Activated T-helper 1 cell treated with anti-CD3 and anti-CD28 coated beads, Interleukin-12 subunit alpha, Interleukin-12 subunit beta, Interleukin-2, Interleukin-4 antibody, amounts not matched to agents 30 ng/mL and 10 ng/mL and 1 ng/mL, durations not matched to agents 14 hours and 24 hours and 36 hours (primary cell): Measurements from ENCODE around the gene STEAP4. TPM values are rescaled to one million over a fixed set of nuclear protein-coding genes. Genes with fewer than 3 reads are reported as not detected.
"Not testable (repeated sequence)": the region's sequence is repeated elsewhere in the genome, so short reads cannot be mapped to it uniquely, and the experiment has no call there.

Experiments used
- DNase-seq: peaks from one replicate; pipeline ENCODE4 v3.0.0; 2021; ENCODE audit warnings: low spot score
- H3K27ac Mint-ChIP-seq: one replicate; pipeline ENCODE4 v1.8.0; 2021; ENCODE audit warnings: mild to moderate bottlenecking, mixed read lengths
- H3K27me3 Mint-ChIP-seq: one replicate; pipeline ENCODE4 v1.8.0; 2022; ENCODE audit warnings: mild to moderate bottlenecking, moderate library complexity, mixed read lengths; ENCODE audit not compliant: insufficient read depth
- H3K36me3 Mint-ChIP-seq: one replicate; pipeline ENCODE4 v1.8.0; 2021; ENCODE audit warnings: low read depth, mixed read lengths
- H3K4me1 Mint-ChIP-seq: one replicate; pipeline ENCODE4 v1.8.0; 2021; ENCODE audit warnings: low read depth, mixed read lengths
- H3K4me3 Mint-ChIP-seq: one replicate; pipeline ENCODE4 v1.8.0; 2021; ENCODE audit warnings: mild to moderate bottlenecking, moderate library complexity, mixed read lengths
- H3K9me3 Mint-ChIP-seq: one replicate; pipeline ENCODE4 v1.8.0; 2021; ENCODE audit warnings: mixed read lengths
- intact Hi-C: fragments of 100-400 bp; cut with micrococcal nuclease; formaldehyde crosslinking; loops from one replicate; pipeline ENCODE4 v1.15.1; 2024
- total RNA-seq: library from RNA; stranded (reverse); gene quantifications from 2 replicates; pipeline ENCODE4 v1.2.3, GENCODE V29; 2022

Gene STEAP4
- total RNA-seq, 1 donor from 2014 or later = 0.99 TPM

DNA sequence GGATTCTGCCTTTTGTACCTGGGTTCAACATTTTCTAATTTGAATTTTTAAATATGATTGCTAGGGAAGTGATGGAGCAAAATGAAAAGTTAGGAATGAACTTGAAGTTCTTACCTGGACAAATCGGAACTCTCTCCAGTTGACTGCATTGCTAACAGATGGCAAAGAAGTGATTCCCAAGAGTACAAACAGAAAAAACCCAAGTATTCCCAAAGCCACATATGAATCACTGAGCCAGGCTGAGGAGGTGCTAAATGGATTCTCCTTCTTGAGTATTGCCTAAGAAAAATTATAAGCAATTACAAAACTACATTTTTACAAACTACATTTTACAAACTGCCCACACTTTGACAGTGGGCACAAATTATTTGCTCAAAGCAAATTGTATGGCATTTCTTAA, 25.9 kb downstream of the STEAP4 start:
- Mint-ChIP-seq H3K9me3 (no peaks in the 10 kb centered on the region), H3K4me3 (no peak overlapping the region), H3K36me3 (no peaks in the 10 kb centered on the region), H3K27ac (no peak overlapping the region), H3K4me1 (no peaks in the 10 kb centered on the region), H3K27me3 (no peaks in the 10 kb centered on the region)
- DNase-seq = no peak
- intact Hi-C loops = no loop called here

DNA sequence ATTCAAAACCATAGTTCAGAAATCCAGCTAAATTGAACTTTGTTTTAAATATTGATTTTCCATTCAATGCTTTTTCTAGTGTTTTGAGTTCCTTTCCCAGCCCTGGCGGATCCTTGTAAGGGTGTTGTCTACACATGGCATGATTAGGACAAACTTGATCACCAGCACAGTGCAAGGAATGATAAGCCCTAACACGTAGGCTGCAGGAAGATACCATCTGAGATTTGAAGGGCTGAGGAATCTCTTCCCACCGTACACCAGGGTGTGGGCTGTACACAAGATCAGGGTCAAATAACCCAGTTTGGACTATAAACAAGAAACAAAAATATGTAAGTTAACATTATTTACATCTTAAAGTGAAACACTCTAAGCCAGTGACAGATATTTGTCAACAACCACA, 27.4 kb downstream of the STEAP4 start:
- no peak for DNase-seq
- no peaks in the 10 kb centered on the region for H3K27me3 Mint-ChIP-seq
- no peak overlapping the region for H3K27ac Mint-ChIP-seq
- no peaks in the 10 kb centered on the region for H3K9me3 Mint-ChIP-seq
- no peaks in the 10 kb centered on the region for H3K36me3 Mint-ChIP-seq
- no peak overlapping the region for H3K4me3 Mint-ChIP-seq
- no peaks in the 10 kb centered on the region for H3K4me1 Mint-ChIP-seq
- intact Hi-C loops = no loop called here

DNA sequence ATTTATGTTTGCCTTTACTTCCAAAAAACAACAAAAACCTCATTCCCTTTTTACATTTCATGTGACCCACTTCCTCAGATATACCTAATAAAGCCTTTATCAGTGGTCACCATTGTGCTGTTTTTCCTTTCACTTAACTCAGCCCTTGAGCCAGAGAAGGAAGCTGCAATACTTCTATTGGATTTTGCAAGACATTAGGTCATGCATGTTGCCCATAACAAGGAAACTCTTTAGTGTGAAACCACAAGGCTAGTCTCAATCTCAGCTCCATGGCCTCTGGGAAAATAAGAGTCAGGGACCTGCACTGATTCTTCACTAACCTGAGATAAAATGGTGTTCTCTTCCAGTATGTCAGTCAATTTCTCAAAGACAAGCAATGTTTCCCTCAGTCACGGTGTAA, 27.8 kb downstream of the STEAP4 start:
- no peaks in the 10 kb centered on the region for H3K9me3 Mint-ChIP-seq
- H3K4me1 Mint-ChIP-seq = no peaks in the 10 kb centered on the region
- H3K36me3 Mint-ChIP-seq = no peaks in the 10 kb centered on the region
- intact Hi-C loops = no loop called here
- H3K4me3 Mint-ChIP-seq = no peak overlapping the region
- no peaks in the 10 kb centered on the region for H3K27me3 Mint-ChIP-seq
- no peak overlapping the region for H3K27ac Mint-ChIP-seq
- no peak for DNase-seq

DNA sequence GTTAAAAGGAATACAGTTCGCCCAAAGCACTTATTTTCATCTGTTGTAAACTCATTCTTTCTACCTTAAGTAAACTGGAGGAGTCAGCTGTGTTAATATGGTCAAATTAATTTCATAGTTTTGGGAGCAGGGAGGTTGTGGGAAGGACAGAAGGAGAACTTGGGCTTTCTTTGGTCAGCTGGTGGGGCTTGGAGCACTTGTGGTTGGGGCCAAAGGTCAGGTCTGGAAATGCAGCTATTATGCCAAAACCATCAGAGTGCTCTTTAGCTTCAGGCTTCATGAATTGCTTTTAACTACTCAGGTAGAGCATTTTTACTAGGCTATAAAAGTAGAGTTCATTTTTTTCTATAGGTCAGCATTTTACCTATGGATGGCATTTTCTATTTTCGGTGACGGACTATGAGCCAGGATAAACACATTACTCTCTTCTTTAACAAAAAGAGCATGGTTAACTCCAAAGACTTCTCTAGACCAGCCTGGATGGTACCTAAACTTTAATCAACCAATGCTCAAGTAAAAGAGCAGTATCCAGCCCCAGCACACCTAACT, 30.0 kb downstream of the STEAP4 start:
- Mint-ChIP-seq H3K27me3 (no peaks in the 10 kb centered on the region), H3K4me1 (no peaks in the 10 kb centered on the region), H3K36me3 (no peaks in the 10 kb centered on the region), H3K4me3 (no peak overlapping the region), H3K9me3 (no peaks in the 10 kb centered on the region), H3K27ac (no peak overlapping the region)
- DNase-seq = no peak
- intact Hi-C loops = no loop called here

DNA sequence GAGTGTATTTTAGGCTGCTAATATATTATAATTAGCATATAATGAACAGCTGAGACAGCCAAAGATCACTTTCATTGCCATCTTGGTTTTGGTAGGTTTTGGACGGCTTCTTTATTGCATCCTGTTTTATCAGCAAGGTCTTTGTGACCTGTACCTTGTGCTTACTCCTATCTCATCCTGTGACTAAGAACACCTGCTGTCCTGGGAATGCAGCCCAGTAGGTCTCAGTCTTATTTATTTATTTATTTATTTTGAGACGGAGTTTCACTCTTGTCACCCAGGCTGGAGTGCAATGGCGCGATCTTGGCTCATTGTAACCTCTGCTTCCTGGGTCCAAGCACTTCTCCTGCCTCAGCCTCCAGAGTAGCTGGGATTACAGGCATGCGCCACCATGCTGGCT, 31.8 kb downstream of the STEAP4 start:
- H3K4me3 Mint-ChIP-seq, intact Hi-C loops, H3K27me3 Mint-ChIP-seq, H3K4me1 Mint-ChIP-seq, H3K36me3 Mint-ChIP-seq, DNase-seq, H3K27ac Mint-ChIP-seq, H3K9me3 Mint-ChIP-seq: not testable (repeated sequence)

DNA sequence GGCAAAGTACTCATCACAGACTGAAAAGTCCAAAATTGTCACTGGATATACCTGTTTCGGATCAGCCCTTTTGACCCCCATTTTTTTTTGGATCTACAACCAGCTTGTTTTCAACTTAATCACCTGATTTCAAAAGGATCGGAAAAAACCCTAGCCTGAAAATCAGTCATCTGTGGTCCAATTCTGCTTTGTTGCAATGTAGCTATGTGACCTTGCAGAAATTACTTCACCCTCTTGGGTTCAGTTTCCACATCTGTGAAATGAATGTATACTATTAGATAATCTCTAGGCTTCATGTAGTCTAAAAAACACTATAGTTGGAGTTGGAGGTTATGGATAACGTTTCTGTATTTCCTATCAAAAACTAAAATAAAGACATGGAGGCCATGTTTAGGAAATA, 37.1 kb downstream of the STEAP4 start:
- no peak overlapping the region for H3K4me3 Mint-ChIP-seq

DNA sequence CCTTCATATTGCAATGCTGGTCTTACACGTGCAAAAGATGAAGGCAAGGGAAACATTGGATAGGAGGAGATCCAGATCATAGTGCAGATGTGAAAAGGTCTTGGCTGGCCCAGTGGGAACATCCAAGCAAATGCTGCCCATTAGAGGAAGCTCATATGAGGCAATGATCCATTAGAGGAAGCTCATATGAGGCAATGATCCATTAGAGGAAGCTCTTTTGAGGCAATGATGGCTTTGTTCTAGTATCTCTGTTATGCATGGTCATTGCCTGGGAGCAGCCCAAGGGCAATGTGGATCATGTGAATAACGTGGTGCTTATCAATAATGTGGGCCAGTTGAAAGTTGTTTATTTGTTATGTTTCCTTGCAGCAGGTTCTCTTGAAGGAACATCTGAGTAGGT, 37.8 kb downstream of the STEAP4 start:
- no peak overlapping the region for H3K27ac Mint-ChIP-seq

More for the DNA sequence above, 37.1 kb downstream of the STEAP4 start:
- Mint-ChIP-seq H3K4me1 (no peaks in the 10 kb centered on the region), H3K9me3 (no peaks in the 10 kb centered on the region), H3K27ac (no peak overlapping the region), H3K36me3 (no peaks in the 10 kb centered on the region), H3K27me3 (peaks cover 3% of the 10 kb centered on the region)
- no peak for DNase-seq
- intact Hi-C loops = no loop called here

DNA sequence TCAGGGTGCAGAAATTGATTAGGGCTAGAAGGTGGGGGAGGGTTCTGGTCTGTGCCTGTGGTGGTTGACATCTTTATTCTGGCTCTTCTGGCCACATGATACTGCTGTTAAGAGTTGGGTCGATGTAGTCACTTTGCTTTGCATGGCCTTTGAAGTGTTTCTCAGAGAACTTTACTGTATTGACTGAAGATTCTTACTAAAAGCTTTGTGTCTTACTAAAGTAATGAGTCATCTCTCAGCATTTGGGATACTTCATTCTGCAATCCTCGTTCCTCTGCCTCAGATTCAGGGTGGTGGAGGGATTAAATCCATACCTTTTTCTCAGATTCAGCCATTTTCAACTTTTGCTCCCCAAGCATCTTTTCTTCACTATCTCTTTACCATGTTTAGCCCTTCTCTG, 38.6 kb downstream of the STEAP4 start:
- Mint-ChIP-seq H3K27ac (no peak overlapping the region), H3K27me3 (peaks cover 3% of the 10 kb centered on the region), H3K9me3 (no peaks in the 10 kb centered on the region), H3K36me3 (no peaks in the 10 kb centered on the region), H3K4me1 (no peaks in the 10 kb centered on the region), H3K4me3 (no peak overlapping the region)
- intact Hi-C loops = no loop called here
- DNase-seq = no peak

More for the DNA sequence above, 37.8 kb downstream of the STEAP4 start:
- Mint-ChIP-seq H3K9me3 (no peaks in the 10 kb centered on the region), H3K27me3 (peaks cover 3% of the 10 kb centered on the region), H3K36me3 (no peaks in the 10 kb centered on the region), H3K4me1 (no peaks in the 10 kb centered on the region), H3K4me3 (no peak overlapping the region)
- intact Hi-C loops = no loop called here
- no peak for DNase-seq

DNA sequence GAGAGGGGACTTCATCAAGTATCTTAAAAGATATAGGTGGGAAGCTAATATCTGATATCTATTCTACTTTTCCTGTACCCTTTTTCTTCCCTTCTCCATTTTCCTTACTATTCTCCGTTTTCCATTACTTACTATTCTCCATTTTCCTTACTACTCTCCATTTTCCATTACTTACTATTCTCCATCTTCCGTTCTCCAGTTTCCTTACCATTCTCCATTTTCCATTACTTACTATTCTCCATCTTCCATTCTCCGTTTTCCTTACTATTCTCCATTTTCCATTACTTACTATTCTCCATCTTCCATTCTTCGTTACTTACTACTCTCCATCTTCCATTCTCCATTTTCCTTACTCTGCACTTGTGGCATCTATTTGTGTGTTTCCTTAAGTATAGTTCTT, 39.3 kb downstream of the STEAP4 start:
- Mint-ChIP-seq H3K27ac (no peak overlapping the region), H3K9me3 (no peaks in the 10 kb centered on the region), H3K27me3 (peaks cover 3% of the 10 kb centered on the region), H3K4me3 (no peak overlapping the region), H3K36me3 (no peaks in the 10 kb centered on the region), H3K4me1 (no peaks in the 10 kb centered on the region)
- intact Hi-C loops = no loop called here
- DNase-seq = no peak

DNA sequence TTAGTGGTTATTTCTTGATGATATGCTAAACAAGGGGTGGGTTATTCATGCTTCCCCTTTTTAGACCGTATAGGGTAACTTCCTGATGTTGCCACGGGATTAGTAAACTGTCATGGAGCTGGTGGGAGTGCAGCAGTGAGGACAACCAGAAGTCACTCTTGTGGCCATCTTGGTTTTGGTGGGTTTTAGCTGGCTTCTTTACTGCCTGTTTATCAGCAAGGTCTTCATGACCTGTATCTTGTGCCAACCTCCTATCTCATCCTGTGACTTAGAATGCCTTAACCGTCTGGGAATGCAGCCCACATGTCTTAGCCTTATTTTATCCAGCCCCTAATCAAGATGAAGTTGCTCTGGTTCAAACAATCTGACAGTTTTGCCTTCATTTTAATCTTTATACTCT, 41.7 kb downstream of the STEAP4 start:
- intact Hi-C loops, H3K4me1 Mint-ChIP-seq, H3K27ac Mint-ChIP-seq, H3K9me3 Mint-ChIP-seq, DNase-seq, H3K27me3 Mint-ChIP-seq, H3K36me3 Mint-ChIP-seq, H3K4me3 Mint-ChIP-seq: not testable (repeated sequence)

DNA sequence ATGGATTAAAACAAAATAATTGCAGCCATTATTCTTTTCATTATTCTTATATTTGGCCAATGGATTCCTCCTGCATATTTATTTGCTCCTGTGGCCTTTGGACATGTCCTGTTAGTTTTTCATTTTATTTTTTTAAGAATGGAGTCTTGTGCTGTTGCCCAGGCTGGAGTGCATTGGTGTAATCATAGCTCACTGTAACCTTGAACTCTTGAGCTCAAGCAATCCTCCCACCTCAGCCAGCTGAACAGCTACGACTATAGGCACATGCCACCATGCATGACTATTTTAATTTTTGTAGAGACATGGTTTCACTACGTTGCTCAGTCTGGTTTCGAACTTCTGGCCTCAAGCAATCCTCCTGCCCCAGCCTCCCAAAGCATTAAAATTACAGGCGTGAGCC, 44.1 kb downstream of the STEAP4 start:
- Mint-ChIP-seq H3K4me3 (no peak overlapping the region), H3K4me1 (no peaks in the 10 kb centered on the region), H3K36me3 (no peaks in the 10 kb centered on the region), H3K27ac (no peak overlapping the region), H3K27me3 (peaks cover 4% of the 10 kb centered on the region), H3K9me3 (no peaks in the 10 kb centered on the region)
- no peak for DNase-seq
- intact Hi-C loops = no loop called here

DNA sequence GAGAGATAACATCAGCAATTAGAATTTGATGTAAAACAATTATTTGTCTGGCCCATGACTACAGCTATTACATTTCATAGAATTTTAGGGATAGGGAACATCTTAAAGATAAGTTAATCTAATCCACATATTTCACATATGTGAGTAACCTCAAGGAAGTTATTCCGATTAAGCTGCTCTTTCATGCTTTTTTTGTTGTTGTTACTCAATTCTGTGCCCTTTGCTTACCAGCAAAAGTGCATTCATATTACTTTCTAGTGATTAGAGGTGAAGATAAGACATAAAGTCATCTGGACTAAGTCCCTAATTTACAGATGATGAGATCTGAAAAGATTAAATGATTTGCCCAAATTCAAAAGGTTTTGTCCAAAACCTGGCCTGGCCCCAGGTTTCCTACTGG, 46.0 kb downstream of the STEAP4 start:
- no peak for DNase-seq
- Mint-ChIP-seq H3K4me1 (no peaks in the 10 kb centered on the region), H3K4me3 (no peak overlapping the region), H3K36me3 (no peaks in the 10 kb centered on the region), H3K9me3 (no peaks in the 10 kb centered on the region), H3K27me3 (peaks cover 10% of the 10 kb centered on the region), H3K27ac (no peak overlapping the region)
- intact Hi-C loops = no loop called here

DNA sequence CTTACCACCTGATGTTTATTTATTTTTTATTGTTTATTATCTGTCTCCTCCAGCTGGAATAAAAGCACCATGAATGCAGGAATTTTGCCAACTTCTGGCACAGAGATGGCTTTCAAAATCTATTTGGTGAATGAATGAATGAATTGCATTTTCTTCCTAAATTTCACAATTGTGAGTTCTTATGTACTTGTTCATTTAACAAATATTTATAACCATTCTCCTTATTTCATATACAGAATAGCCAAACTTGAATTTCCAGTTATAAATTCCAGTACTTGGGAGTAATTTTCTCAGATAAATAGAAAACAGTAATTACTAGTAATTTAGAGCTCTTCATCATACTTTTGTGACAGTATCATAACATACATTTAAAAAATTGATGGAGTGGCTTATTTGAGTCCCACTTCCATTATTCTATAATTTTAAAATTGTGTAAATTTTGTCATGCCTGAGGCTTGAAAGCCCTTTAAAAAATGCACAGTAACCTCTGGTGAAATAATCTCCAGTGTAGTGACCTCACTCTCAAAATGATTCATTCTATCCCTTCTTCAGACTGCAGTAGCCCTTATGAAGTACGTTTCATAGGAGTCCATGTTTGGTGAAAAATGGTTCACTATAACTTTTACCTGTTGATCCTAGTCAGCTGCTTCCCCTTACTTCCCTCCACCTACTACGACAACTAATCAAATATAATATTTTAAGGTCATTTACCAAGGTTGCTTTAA, 46.9 kb downstream of the STEAP4 start:
- H3K9me3 Mint-ChIP-seq = no peaks in the 10 kb centered on the region
- no peaks in the 10 kb centered on the region for H3K36me3 Mint-ChIP-seq
- no peak overlapping the region for H3K27ac Mint-ChIP-seq
- DNase-seq = no peak
- peaks cover 10% of the 10 kb centered on the region for H3K27me3 Mint-ChIP-seq
- intact Hi-C loops = no loop called here
- no peaks in the 10 kb centered on the region for H3K4me1 Mint-ChIP-seq
- no peak overlapping the region for H3K4me3 Mint-ChIP-seq

DNA sequence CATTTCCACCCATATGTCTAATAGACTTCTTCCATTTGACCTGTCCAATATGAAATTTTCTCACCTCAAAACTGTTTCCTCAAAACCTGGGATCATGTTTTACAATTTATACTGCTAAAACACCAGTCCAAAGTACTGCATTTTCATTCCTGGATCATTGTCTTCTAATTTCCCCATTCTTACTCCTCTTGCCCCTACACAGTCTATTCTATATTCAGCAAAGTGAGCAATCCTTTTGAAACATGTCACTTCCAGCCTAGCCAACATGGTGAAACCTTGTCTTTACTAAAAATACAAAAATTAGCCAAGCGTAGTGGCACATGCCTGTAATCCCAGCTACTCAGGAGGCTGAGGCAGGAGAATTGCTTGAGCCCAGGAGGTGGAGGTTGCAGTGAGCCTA, 48.4 kb downstream of the STEAP4 start:
- intact Hi-C loops, H3K4me1 Mint-ChIP-seq, H3K4me3 Mint-ChIP-seq, H3K36me3 Mint-ChIP-seq, H3K27ac Mint-ChIP-seq, H3K9me3 Mint-ChIP-seq, DNase-seq: not testable (repeated sequence)
- peaks cover 12% of the 10 kb centered on the region for H3K27me3 Mint-ChIP-seq
